RWPE1 (cell line): ENCODE measurements around the gene SELENOF.

Experiments
- CTCF ChIA-PET: fragments of 350-600 bp; sonication (Branson Sonifier 250); formaldehyde crosslinking; extraction: SDS; loops from one replicate; lab custom pipeline; 2021; lab: Yijun Ruan, JAX
- POLR2A ChIA-PET: fragments of 400-600 bp; formaldehyde crosslinking; extraction: SDS; loops from one replicate; lab custom pipeline; 2020; ENCODE audit warnings: antibody characterized with exemption; ENCODE audit not compliant: low non-redundant PET; lab: Yijun Ruan, JAX
- DNase-seq: peaks from one replicate; pipeline ENCODE4 v3.0.0; 2012; ENCODE audit warnings: low spot score
- H3K27ac ChIP-seq: fragments of 450-650 bp; 2 replicates; pipeline ENCODE4 v1.5.1; 2017
- CTCF ChIP-seq: fragments of 450-650 bp; conservative IDR thresholded peaks from 2 replicates; pipeline ENCODE4 v1.5.1; 2017; ENCODE audit warnings: low read depth, mild to moderate bottlenecking

SELENOF gene

DNA sequence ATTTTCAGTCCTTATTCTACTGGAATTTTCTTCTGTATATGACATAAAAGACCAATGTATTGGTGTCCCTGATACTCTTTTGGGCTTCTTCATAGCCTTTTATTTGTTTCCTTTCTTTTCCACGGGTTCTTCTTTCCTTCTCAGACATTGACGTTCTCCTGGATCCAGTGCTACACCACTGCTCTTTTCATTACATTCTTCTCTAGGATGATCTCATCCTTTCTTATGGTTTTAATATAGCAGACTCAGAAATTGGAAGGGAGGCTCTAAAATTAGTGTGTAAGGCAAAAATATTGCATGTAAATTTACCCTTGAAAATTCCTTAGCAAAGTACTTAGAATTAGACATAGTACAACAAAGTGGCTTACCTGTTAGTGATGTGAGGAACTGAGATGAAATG is 65.3 kb downstream of the SELENOF start:
- no peak overlapping the region for H3K27ac ChIP-seq
- DNase-seq = no peak
- POLR2A ChIA-PET = no interaction called here
- no peak for TF ChIP-seq CTCF
- CTCF ChIA-PET = no interaction called here

GRCh38 chr1:86846164-86846647 is 67.7 kb downstream of the SELENOF start:
- peak; percentile 86 for DNase-seq
- ChIA-PET CTCF (interaction anchor here (0.6 to 0.7 kb wide), 2 partner anchors 64 to 119 kb away, joined by 3 to 4 read pairs; no protein-coding TSS in a partner anchor), POLR2A (no interaction called here)
- no peak for TF ChIP-seq CTCF
- H3K27ac ChIP-seq = peak overlapping the region; percentile 88

DNA sequence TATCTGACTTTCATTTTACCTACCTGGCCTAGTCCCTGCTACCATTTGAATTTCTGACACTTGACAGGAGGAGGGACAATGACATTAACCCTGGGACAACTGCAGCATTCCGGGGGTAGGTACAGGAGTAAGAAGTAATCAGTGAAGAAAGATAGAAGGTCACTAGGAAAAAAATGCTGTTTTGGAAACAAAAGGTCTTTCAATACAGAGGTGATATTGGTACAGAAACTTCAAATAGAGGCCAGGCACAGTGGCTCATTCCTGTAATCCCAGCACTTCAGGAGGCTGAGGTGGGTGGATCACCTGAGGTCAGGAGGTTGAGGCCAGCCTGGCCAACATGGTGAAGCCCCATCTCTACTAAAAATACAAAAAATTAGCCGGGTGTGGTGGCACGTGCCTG is 68.4 kb downstream of the SELENOF start:
- TF ChIP-seq CTCF = no peak
- H3K27ac ChIP-seq = peak overlapping the region; percentile 88
- POLR2A ChIA-PET = no interaction called here
- CTCF ChIA-PET = interaction anchor here (0.6 kb wide), 1 partner anchor 64 kb away, joined by 3 read pairs; no protein-coding TSS in a partner anchor
- no peak for DNase-seq

GRCh38 chr1:86841116-86841515 is 72.8 kb downstream of the SELENOF start:
- H3K27ac ChIP-seq = no peak overlapping the region
- no peak for DNase-seq
- CTCF ChIA-PET = no interaction called here
- no peak for TF ChIP-seq CTCF
- POLR2A ChIA-PET = no interaction called here

DNA sequence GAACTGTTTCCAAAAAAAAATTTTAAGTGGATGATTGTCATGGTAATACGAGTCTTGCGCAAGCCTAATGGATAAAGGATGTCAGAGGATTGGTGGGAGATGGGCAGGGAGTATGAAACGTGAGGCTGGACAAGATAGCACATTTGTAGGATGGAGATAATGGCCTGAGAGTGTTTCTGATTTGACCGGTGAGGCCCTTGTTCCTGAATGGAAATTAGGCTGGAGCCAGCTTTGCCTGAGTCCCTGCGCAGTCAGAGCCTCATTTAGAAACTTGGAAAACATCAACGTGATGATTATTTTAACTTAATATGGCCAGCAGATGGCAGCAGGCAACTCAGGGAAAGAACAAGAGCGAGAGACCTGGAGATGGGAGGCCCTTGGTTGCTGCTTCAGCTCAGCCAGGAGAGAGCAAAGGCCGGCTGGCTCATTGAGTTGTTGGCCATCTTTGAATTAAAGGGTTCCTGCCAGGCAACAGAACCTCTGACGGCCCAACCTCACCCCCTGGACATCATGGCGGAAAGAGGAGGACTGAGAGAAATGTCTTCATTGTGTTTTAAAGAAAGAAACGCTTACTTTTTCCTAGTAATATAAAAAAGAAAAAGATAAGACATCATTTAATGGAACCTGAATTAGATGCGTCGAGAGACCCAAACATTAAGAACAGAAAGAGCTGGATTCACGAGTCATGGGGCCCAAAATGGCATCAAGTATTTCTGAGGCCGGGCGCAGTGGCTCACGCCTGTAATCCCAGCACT is 80.3 kb downstream of the SELENOF start:
- peak; percentile 68 for DNase-seq
- no peak overlapping the region for H3K27ac ChIP-seq
- ChIA-PET POLR2A (no interaction called here), CTCF (interaction anchor here (0.6 to 1.4 kb wide), 17 partner anchors 8 to 1131 kb away, joined by 3 to 14 read pairs (median 3); no protein-coding TSS in a partner anchor)
- TF ChIP-seq CTCF = peak; percentile 63

DNA sequence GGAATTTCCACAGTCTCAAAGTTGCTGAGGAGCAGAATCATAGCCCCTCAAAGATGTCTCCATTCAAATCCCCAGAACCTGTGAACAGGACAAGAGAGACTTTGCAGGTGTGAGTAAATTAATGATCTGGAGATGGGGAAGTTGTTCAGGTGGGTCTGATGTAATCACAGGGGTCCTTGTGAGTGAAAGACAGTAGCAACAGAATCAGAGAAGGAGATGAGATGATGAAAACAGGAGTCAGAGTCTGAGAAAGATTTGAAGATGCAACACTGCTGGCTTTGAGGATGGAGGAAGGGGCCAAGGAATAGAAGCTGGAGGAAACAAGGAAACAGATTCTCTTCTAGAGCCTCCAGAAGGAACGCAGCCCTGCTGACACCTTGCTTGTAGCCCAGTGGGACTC is 81.5 kb downstream of the SELENOF start:
- ChIA-PET POLR2A (no interaction called here), CTCF (interaction anchor here (1.4 kb wide), 1 partner anchor 133 kb away, joined by 3 read pairs; no protein-coding TSS in a partner anchor)
- TF ChIP-seq CTCF = no peak
- H3K27ac ChIP-seq = no peak overlapping the region
- no peak for DNase-seq
